H1 (cell line): ENCODE data around the gene WDR91. TPM values are rescaled to one million over a fixed set of nuclear protein-coding genes. Genes with fewer than 3 reads are reported as not detected.

Source experiments
- EGR1 ChIP-seq: IDR thresholded peaks from 2 replicates; pipeline ENCODE4 v1.6.1; 2011; ENCODE audit warnings: low read depth, low read length, borderline replicate concordance
- HDAC6 ChIP-seq: IDR thresholded peaks from one replicate; pipeline ENCODE4 v1.7.1; 2012; ENCODE audit warnings: low read depth, mild to moderate bottlenecking, inconsistent platforms, low read length, moderate library complexity
- NANOG ChIP-seq: IDR thresholded peaks from 2 replicates; pipeline ENCODE4 v1.6.1; 2011; ENCODE audit warnings: low read length, low read depth, mild to moderate bottlenecking, inconsistent platforms; ENCODE audit not compliant: insufficient read depth, poor library complexity, severe bottlenecking
- PHF8 ChIP-seq: fragments of 200-600 bp; sonication (generic); conservative IDR thresholded peaks from 2 replicates; pipeline ENCODE4 v1.7.1; 2012; ENCODE audit warnings: low read depth, mild to moderate bottlenecking, inconsistent platforms, low read length, moderate library complexity
- POU5F1 ChIP-seq: IDR thresholded peaks from 2 replicates; pipeline ENCODE4 v1.6.1; 2011; ENCODE audit warnings: low read depth, mild to moderate bottlenecking, low read length, moderate library complexity
- TBP ChIP-seq: IDR thresholded peaks from 2 replicates; pipeline ENCODE4 v1.6.1; 2011; ENCODE audit warnings: low read depth, low read length, improper control_type of control experiment
- TEAD4 ChIP-seq: IDR thresholded peaks from 2 replicates; pipeline ENCODE4 v1.6.1; 2012; ENCODE audit warnings: low read depth, low read length, inconsistent platforms, mixed read lengths
- polyA plus RNA-seq, 7 experiments: library from polyadenylated mRNA; depleted of rRNA in 3 of 7; stranded (reverse) in 5 of 7; unstranded in 2 of 7; fragments of >200 nt in 5 of 7; fragments of 200-250 nt in 2 of 7; gene quantifications; 1 replicate in 5 of 7; 2 replicates in 1 of 7; 4 replicates in 1 of 7; pipeline versions ENCODE4 v1.2.1 to v1.2.3, GENCODE V29; 2011 to 2013; ENCODE audit warnings: missing spikeins in 2 of 7, mixed read lengths in 2 of 7
- total RNA-seq: library from RNA; stranded (reverse); fragmentation: NEBNext Ultra II Directional; extraction: Animal tissue kit (Norgen Biotek cat#: 25700); gene quantifications from 2 replicates; pipeline ENCODE4 v1.2.1, GENCODE V29; 2021
- TF ChIP-seq, protein P1 (sequence below): IDR thresholded peaks from 2 replicates; pipeline ENCODE4 v1.6.1; 2011; ENCODE audit warnings: low read depth, mild to moderate bottlenecking, low read length; ENCODE audit not compliant: insufficient read depth

The WDR91 gene
- total and polyA plus RNA-seq, 2 of the 8 experiments (the other 6 are each of a cell fraction or from before 2014, with no cell fraction given) = 8.2 to 14.7 TPM

DNA sequence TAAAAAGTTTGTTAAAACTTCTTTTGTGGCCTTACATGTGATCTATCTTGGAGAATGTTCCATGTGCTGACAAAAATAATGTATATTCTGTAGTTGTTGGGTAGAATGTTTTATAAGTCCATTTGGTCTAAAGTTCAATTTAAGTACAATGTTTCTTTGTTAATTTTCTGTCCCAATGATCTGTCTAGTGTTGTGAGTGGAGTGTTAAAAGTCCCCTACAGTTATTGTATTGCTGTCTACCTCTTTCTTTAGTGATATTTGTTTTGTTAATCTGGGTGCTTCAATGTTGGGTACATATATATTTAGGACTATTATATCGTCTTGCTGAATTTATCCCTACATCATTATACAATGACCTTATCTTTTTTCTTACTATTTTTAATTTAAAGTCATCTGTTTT, 56.6 kb downstream of the WDR91 start (continued):
- no peak for TF ChIP-seq TEAD4
- TF ChIP-seq POU5F1 = no peak
- TF ChIP-seq NANOG = no peak
- no peak for TF ChIP-seq PHF8
- TF ChIP-seq, protein P1, sequence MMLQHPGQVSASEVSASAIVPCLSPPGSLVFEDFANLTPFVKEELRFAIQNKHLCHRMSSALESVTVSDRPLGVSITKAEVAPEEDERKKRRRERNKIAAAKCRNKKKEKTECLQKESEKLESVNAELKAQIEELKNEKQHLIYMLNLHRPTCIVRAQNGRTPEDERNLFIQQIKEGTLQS = no peak
- no peak for TF ChIP-seq EGR1
- no peak for TF ChIP-seq HDAC6
- TF ChIP-seq TBP = no peak
